HCT116 (cell line): ENCODE measurements around the gene CLEC4F. TPM values are rescaled to one million over a fixed set of nuclear protein-coding genes. Genes with fewer than 3 reads are reported as not detected.

Source experiments
- ATAC-seq: fragments of 200-7000 bp; cut with Tn5 transposase; 2 replicates; pipeline ENCODE4 v1.9.1; 2020; ENCODE audit warnings: mild to moderate bottlenecking, moderate library complexity
- BruUV-seq: library from RNA; stranded (reverse); fragments of 400-500 nt; replicated peaks from 2 replicates; lab custom pipeline; 2021; lab: Mats Ljungman, UMichigan
- CTCF ChIA-PET: fragments of 300-600 bp; sonication (Branson Sonifier 250); formaldehyde crosslinking; loops from one replicate; lab custom pipeline; 2021; ENCODE audit warnings: antibody characterized with exemption; lab: Charles Lee
- POLR2A ChIA-PET: fragments of 300-600, 350-600 bp; sonication (Branson Sonifier 250); formaldehyde crosslinking; loops from one replicate; lab custom pipeline; 2021; ENCODE audit warnings: antibody characterized with exemption; lab: Charles Lee
- RAD21 ChIA-PET, 2 experiments: fragments of 300-600 bp; sonication (Branson Sonifier 250); formaldehyde crosslinking; loops; one replicate each; lab custom pipeline; 2023; ENCODE audit warnings: low total read pairs in 2 of 2; ENCODE audit not compliant: uncharacterized antibody in 2 of 2, unreplicated experiment in 2 of 2, low non-redundant PET in 1 of 2; lab: Charles Lee
- DNase-seq: peaks from one replicate; pipeline ENCODE4 v3.0.0-alpha.2; 2010; ENCODE audit warnings: low read depth, low spot score
- H2AFZ ChIP-seq: fragments of 200-600 bp; shearing (Covaris generic), sonication (generic); 2 replicates; pipeline ENCODE4 v1.6.1; 2017; ENCODE audit warnings: low read depth, mixed run types, mixed read lengths, antibody characterized with exemption, low read length; ENCODE audit not compliant: poor library complexity, severe bottlenecking
- H3K27ac ChIP-seq: 2 replicates; pipeline ENCODE4 v1.5.1; 2012; ENCODE audit warnings: low read depth, low read length
- H3K27me3 ChIP-seq: fragments of 200-600 bp; sonication (generic); 2 replicates; pipeline ENCODE4 v1.6.1; 2016; ENCODE audit warnings: mixed run types, low read length, mixed read lengths; ENCODE audit not compliant: insufficient read depth
- H3K36me3 ChIP-seq, 2 experiments: fragments of 200-500 bp in 1 of 2; fragments of 200-600 bp in 1 of 2; sonication (Bioruptor generic) in 1 of 2; sonication (generic) in 1 of 2; 2 replicates each; pipeline versions ENCODE4 v1.5.1 to v1.6.1; 2014 to 2016; ENCODE audit warnings: low read length in 2 of 2, inconsistent platforms in 1 of 2, mixed read lengths in 1 of 2, mixed run types in 1 of 2; ENCODE audit not compliant: insufficient read depth in 2 of 2, control insufficient read depth in 1 of 2
- H3K4me1 ChIP-seq, 2 experiments: fragments of 200-600 bp in 1 of 2; sonication (generic) in 1 of 2; 2 replicates each; pipeline versions ENCODE4 v1.5.1 to v1.6.1; 2012 to 2017; ENCODE audit warnings: low read length in 2 of 2, inconsistent platforms in 1 of 2, mild to moderate bottlenecking in 1 of 2, mixed read lengths in 1 of 2, mixed run types in 1 of 2, moderate library complexity in 1 of 2; ENCODE audit not compliant: insufficient read depth in 2 of 2, control insufficient read depth in 1 of 2
- H3K4me2 ChIP-seq: fragments of 200-600 bp; sonication (generic); 2 replicates; pipeline ENCODE4 v1.6.1; 2017; ENCODE audit warnings: mixed run types, low read length, mixed read lengths
- H3K4me3 ChIP-seq, 2 experiments: fragments of 200-600 bp in 1 of 2; sonication (generic) in 1 of 2; replicated peaks in 1 of 2; 2 replicates each; pipeline ENCODE4 v1.5.1; 2011 to 2016; ENCODE audit warnings: low read length in 2 of 2, control low read depth in 1 of 2, low read depth in 1 of 2, mild to moderate bottlenecking in 1 of 2, mixed read lengths in 1 of 2, mixed run types in 1 of 2
- H3K79me2 ChIP-seq: fragments of 200-600 bp; sonication (generic); 2 replicates; pipeline ENCODE4 v1.6.1; 2017; ENCODE audit warnings: mild to moderate bottlenecking, mixed run types, low read length, moderate library complexity, mixed read lengths; ENCODE audit not compliant: insufficient read depth
- H3K9ac ChIP-seq: fragments of 200-600 bp; sonication (generic); 2 replicates; pipeline ENCODE4 v1.6.1; 2016; ENCODE audit warnings: low read length, mixed read lengths
- H3K9me2 ChIP-seq: fragments of 200-600 bp; sonication (generic), shearing (Covaris generic); 2 replicates; pipeline ENCODE4 v1.6.1; 2017; ENCODE audit warnings: mixed run types, mild to moderate bottlenecking, moderate library complexity; ENCODE audit not compliant: insufficient read depth
- H3K9me3 ChIP-seq, 2 experiments: fragments of 200-500 bp in 1 of 2; fragments of 200-600 bp in 1 of 2; sonication (Bioruptor generic) in 1 of 2; sonication (generic) in 1 of 2; 2 replicates each; pipeline ENCODE4 v1.6.1; 2014 to 2017; ENCODE audit warnings: low read length in 2 of 2, mixed read lengths in 2 of 2, inconsistent platforms in 1 of 2, low read depth in 1 of 2, mild to moderate bottlenecking in 1 of 2, mixed run types in 1 of 2, moderate library complexity in 1 of 2; ENCODE audit not compliant: control insufficient read depth in 1 of 2, insufficient read depth in 1 of 2
- H4K20me1 ChIP-seq: fragments of 200-600 bp; sonication (generic), shearing (Covaris generic); 2 replicates; pipeline ENCODE4 v1.6.1; 2017; ENCODE audit warnings: mixed run types, mild to moderate bottlenecking, moderate library complexity; ENCODE audit not compliant: insufficient read depth
- ATF3 ChIP-seq: IDR thresholded peaks from 2 replicates; pipeline ENCODE4 v1.6.1; 2012
- CTCF ChIP-seq, 3 experiments: fragments of 200-600 bp in 1 of 3; sonication (generic) in 1 of 3; IDR thresholded peaks in 2 of 3; conservative IDR thresholded peaks in 1 of 3; 2 replicates each; pipeline ENCODE4 v1.5.1; 2012 to 2017; ENCODE audit warnings: low read depth in 2 of 3, low read length in 2 of 3, antibody characterized with exemption in 1 of 3, borderline replicate concordance in 1 of 3, control low read depth in 1 of 3, mild to moderate bottlenecking in 1 of 3, mixed read lengths in 1 of 3, mixed run types in 1 of 3, moderate library complexity in 1 of 3; ENCODE audit not compliant: insufficient read depth in 1 of 3
- ELF1 ChIP-seq: IDR thresholded peaks from 2 replicates; pipeline ENCODE4 v1.6.1; 2012; ENCODE audit warnings: low read depth, borderline replicate concordance
- EZH2 ChIP-seq: fragments of 200-600 bp; sonication (generic); IDR thresholded peaks from 2 replicates; pipeline ENCODE4 v1.6.1; 2017; ENCODE audit warnings: antibody characterized with exemption, mixed run types
- EZH2phosphoT487 ChIP-seq: fragments of 200-600 bp; IDR thresholded peaks from 2 replicates; pipeline ENCODE4 v1.6.1; 2018; ENCODE audit warnings: antibody characterized with exemption, borderline replicate concordance
- POLR2AphosphoS5 ChIP-seq: IDR thresholded peaks from 2 replicates; pipeline ENCODE4 v1.6.1; 2011; ENCODE audit warnings: mild to moderate bottlenecking, low read depth, low read length, moderate library complexity
- REST ChIP-seq: IDR thresholded peaks from 2 replicates; pipeline ENCODE4 v1.6.1; 2012; ENCODE audit warnings: low read depth
- SIN3A ChIP-seq: IDR thresholded peaks from 2 replicates; pipeline ENCODE4 v1.6.1; 2012; ENCODE audit warnings: low read depth
- TCF7L2 ChIP-seq: IDR thresholded peaks from 2 replicates; pipeline ENCODE4 v1.7.0; 2011; ENCODE audit warnings: borderline replicate concordance, inconsistent platforms; ENCODE audit not compliant: insufficient read depth, insufficient read length; ENCODE audit errors: extremely low read depth
- YY1 ChIP-seq: IDR thresholded peaks from 2 replicates; pipeline ENCODE4 v1.6.1; 2011; ENCODE audit warnings: low read length, low read depth, moderate library complexity, mild to moderate bottlenecking; ENCODE audit not compliant: insufficient replicate concordance; ENCODE audit errors: extremely low read depth
- ZBTB33 ChIP-seq: IDR thresholded peaks from 2 replicates; pipeline ENCODE4 v1.6.1; 2011; ENCODE audit warnings: mild to moderate bottlenecking, low read length, moderate library complexity; ENCODE audit not compliant: insufficient replicate concordance; ENCODE audit errors: extremely low read depth
- ZFX ChIP-seq: fragments of 450-650 bp; IDR thresholded peaks from 2 replicates; pipeline ENCODE4 v1.6.1; 2017
- intact Hi-C: fragments of 100-400 bp; cut with micrococcal nuclease; formaldehyde crosslinking; loops from 2 replicates; pipeline ENCODE4 v1.10.0; 2022
- total RNA-seq: library from RNA; stranded (reverse); gene quantifications from one replicate; pipeline ENCODE4 v1.2.1, GENCODE V29; 2021; ENCODE audit not compliant: unreplicated experiment

CLEC4F gene
- total RNA-seq, 1 experiment from 2014 or later, result not detected

GRCh38 chr2:70808983-70809958, 11.1 kb downstream of the CLEC4F start (continued):
- TF ChIP-seq ZBTB33 (no peak), ELF1 (no peak)

DNA sequence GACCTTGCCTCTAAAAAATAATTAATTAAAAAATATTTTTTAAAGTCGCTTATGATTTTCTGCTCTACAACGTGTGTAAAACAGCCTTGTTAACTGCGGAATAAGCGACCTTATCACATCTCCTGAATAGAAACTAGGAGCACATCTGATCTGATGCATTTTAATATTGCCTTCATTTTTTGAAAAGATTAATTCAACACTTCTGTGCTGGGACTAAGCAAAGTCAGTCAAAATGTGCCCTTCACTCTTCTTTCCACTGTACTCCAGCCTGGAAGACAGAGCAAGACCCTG, 12.6 kb downstream of the CLEC4F start:
- H3K27ac ChIP-seq, result no peak overlapping the region
- no TSS peak for BruUV-seq
- CTCF ChIA-PET, result no interaction called here

More for the DNA sequence above, 12.6 kb downstream of the CLEC4F start:
- POLR2A ChIA-PET, result no interaction called here
- DNase-seq, result no peak
- Histone ChIP-seq H3K79me2 (no peaks in the 10 kb centered on the region), H3K4me2 (no peak overlapping the region), H3K4me1 (no peaks in the 10 kb centered on the region), H3K36me3 (no peaks in the 10 kb centered on the region), H3K9me2 (no peaks in the 10 kb centered on the region), H3K4me3 (no peak overlapping the region), H3K9me3 (no peaks in the 10 kb centered on the region), H3K27me3 (no peaks in the 10 kb centered on the region), H4K20me1 (no peaks in the 10 kb centered on the region), H2AFZ (no peak overlapping the region), H3K9ac (no peak overlapping the region)
- no peak for ATAC-seq
- RAD21 ChIA-PET, result no interaction called here
- intact Hi-C loops, result no loop called here
- TF ChIP-seq POLR2AphosphoS5, result no peak
- TF ChIP-seq CTCF (IDR thresholded peaks at IDR 0.05 in 2 of 3, conservative IDR thresholded peaks at IDR 0.05 in 1 of 3; ENCODE audit: borderline replicate concordance in 1 of 3, insufficient read depth in 1 of 3, low read depth in 2 of 3, low read length in 2 of 3), result no peak
- no peak for TF ChIP-seq ATF3
- no peak for TF ChIP-seq SIN3A
- TF ChIP-seq REST, result no peak
- no peak for TF ChIP-seq EZH2
- no peak for TF ChIP-seq EZH2phosphoT487
- TF ChIP-seq YY1, result no peak
- no peak for TF ChIP-seq ZFX
- TF ChIP-seq ZBTB33, result no peak
- TF ChIP-seq TCF7L2, result no peak
